ENCODE measurements around the gene RAD23A. TPM values are rescaled to one million over a fixed set of nuclear protein-coding genes. Genes with fewer than 3 reads are reported as not detected.

The RAD23A gene
- total RNA-seq, 2 experiments from 2014 or later = 90.0 to 92.7 TPM

DNA sequence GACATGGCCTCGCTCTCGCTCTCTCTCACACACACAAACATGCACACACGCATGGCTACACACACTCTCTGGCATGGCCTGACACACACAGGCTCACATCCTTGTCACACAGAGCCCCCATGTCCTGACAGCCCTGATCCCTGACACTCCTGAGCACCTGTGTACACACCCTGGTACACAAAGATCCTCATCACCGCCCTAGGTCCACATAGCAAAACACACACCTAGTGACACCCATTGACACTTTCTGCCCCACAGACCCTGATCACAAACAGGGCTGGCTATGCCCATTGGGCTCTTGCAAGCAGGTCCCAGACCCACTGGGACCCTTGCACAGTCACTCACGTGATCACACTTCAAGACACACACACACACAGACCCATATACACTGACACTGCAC, 45.6 kb downstream of the RAD23A start:
- H3K4me1 ChIP-seq (ENCODE audit: insufficient read depth, low read length) = peaks cover 10% of the 10 kb centered on the region
- H3K27me3 Mint-ChIP-seq = peaks cover 10% of the 10 kb centered on the region
- no peak overlapping the region for H3K4me3 ChIP-seq (ENCODE audit: low read length)
- ChIA-PET POLR2A (interaction anchor here (0.6 kb wide), 1 partner anchor 15 kb away, joined by 3 read pairs; no protein-coding TSS in a partner anchor), CTCF (interaction anchor here (1.1 kb wide), 1 partner anchor 13 kb away, joined by 3 read pairs; no protein-coding TSS in a partner anchor)
- TF ChIP-seq, protein P1, sequence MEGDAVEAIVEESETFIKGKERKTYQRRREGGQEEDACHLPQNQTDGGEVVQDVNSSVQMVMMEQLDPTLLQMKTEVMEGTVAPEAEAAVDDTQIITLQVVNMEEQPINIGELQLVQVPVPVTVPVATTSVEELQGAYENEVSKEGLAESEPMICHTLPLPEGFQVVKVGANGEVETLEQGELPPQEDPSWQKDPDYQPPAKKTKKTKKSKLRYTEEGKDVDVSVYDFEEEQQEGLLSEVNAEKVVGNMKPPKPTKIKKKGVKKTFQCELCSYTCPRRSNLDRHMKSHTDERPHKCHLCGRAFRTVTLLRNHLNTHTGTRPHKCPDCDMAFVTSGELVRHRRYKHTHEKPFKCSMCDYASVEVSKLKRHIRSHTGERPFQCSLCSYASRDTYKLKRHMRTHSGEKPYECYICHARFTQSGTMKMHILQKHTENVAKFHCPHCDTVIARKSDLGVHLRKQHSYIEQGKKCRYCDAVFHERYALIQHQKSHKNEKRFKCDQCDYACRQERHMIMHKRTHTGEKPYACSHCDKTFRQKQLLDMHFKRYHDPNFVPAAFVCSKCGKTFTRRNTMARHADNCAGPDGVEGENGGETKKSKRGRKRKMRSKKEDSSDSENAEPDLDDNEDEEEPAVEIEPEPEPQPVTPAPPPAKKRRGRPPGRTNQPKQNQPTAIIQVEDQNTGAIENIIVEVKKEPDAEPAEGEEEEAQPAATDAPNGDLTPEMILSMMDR (IDR thresholded peaks at IDR 0.05) = no peak
- peaks cover 0 to 2% of the 10 kb centered on the region in 2 experiments for H3K27me3 ChIP-seq (ENCODE audit: control insufficient read depth in 1 of 2, insufficient read depth in 2 of 2, low read length in 2 of 2)
- peaks cover 4% of the 10 kb centered on the region for H3K36me3 Mint-ChIP-seq (ENCODE audit: low read depth)
- H3K27ac ChIP-seq (ENCODE audit: low read depth in 1 of 2, low read length in 2 of 2) = no peak overlapping the region
- no peak for ATAC-seq (ENCODE audit: poor library complexity)
- no peaks in the 10 kb centered on the region for H3K9me3 ChIP-seq (ENCODE audit: control insufficient read depth in 1 of 2, insufficient read depth in 1 of 2, low read length in 2 of 2)
- no peaks in the 10 kb centered on the region for H3K36me3 ChIP-seq (ENCODE audit: insufficient read depth, low read length)
- DNase-seq = no peak
- H3K9me3 Mint-ChIP-seq = no peaks in the 10 kb centered on the region
- H3K27ac Mint-ChIP-seq = no peak overlapping the region
- intact Hi-C loops (cut with DNase I, micrococcal nuclease) = no loop called here
- H3K4me3 Mint-ChIP-seq = no peak overlapping the region
- H3K4me1 Mint-ChIP-seq (ENCODE audit: low read depth) = peaks cover 10% of the 10 kb centered on the region

DNA sequence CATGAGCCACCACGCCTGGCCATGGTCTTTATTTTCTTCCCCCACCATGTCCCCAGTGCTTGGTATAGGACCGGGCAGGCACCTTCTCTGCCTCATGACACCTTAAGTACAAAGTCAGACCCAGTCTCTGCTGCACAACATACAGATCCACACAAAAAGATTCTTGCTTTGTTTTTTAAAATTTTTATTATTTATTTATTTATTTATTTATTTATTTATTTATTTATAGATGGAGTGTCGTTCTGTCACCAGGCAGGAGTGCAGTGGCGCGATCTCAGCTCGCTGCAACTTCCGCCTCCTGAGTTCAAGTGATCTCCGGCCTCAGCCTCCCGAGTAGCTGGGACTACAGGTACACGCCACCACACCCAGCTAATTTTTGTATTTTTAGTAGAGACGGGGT, 47.1 kb downstream of the RAD23A start:
- intact Hi-C loops (cut with DNase I, micrococcal nuclease) = no loop called here
- H3K9me3 ChIP-seq (ENCODE audit: control insufficient read depth in 1 of 2, insufficient read depth in 1 of 2, low read length in 2 of 2) = no peaks in the 10 kb centered on the region
- H3K4me3 ChIP-seq (ENCODE audit: low read length) = no peak overlapping the region
- POLR2A ChIA-PET = no interaction called here
- TF ChIP-seq, protein P1 (IDR thresholded peaks at IDR 0.05) = no peak
- no peak for ATAC-seq (ENCODE audit: poor library complexity)
- peaks cover 10% of the 10 kb centered on the region for H3K4me1 Mint-ChIP-seq (ENCODE audit: low read depth)
- no peaks in the 10 kb centered on the region for H3K9me3 Mint-ChIP-seq
- peaks cover 0 to 2% of the 10 kb centered on the region in 2 experiments for H3K27me3 ChIP-seq (ENCODE audit: control insufficient read depth in 1 of 2, insufficient read depth in 2 of 2, low read length in 2 of 2)
- H3K36me3 ChIP-seq (ENCODE audit: insufficient read depth, low read length) = no peaks in the 10 kb centered on the region
- no peak overlapping the region for H3K27ac ChIP-seq (ENCODE audit: low read depth in 1 of 2, low read length in 2 of 2)
- CTCF ChIA-PET = interaction anchor here (0.6 to 1.3 kb wide), 2 partner anchors 68 to 202 kb away, joined by 3 read pairs; no protein-coding TSS in a partner anchor
- H3K27ac Mint-ChIP-seq = no peak overlapping the region
- H3K36me3 Mint-ChIP-seq (ENCODE audit: low read depth) = peaks cover 4% of the 10 kb centered on the region
- H3K27me3 Mint-ChIP-seq = peaks cover 6% of the 10 kb centered on the region
- H3K4me3 Mint-ChIP-seq = no peak overlapping the region
- peaks cover 15% of the 10 kb centered on the region for H3K4me1 ChIP-seq (ENCODE audit: insufficient read depth, low read length)
- DNase-seq = no peak

DNA sequence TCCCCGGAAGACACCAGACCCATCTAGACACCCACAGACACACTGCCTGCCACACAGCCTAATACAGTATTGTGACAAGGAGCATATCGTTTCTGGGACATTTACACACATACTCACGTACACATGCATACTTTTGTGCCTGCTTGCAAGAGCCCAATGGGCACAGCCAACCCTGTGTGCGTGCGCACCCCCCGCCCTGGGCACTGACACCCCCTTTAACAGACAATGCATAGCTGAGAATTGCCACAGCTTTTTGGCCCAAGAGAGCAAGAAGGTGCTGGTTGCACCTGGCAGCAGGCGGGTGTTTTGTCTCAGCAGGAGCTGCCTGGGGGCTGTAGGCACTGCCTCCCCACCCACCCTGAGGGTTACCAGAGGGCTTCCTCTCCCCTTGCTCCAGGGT, 47.9 kb downstream of the RAD23A start:
- Histone ChIP-seq H3K36me3 (ENCODE audit: insufficient read depth, low read length) (no peaks in the 10 kb centered on the region), H3K4me3 (ENCODE audit: low read length) (no peak overlapping the region), H3K4me1 (ENCODE audit: insufficient read depth, low read length) (peaks cover 15% of the 10 kb centered on the region), H3K9me3 (ENCODE audit: control insufficient read depth in 1 of 2, insufficient read depth in 1 of 2, low read length in 2 of 2) (no peaks in the 10 kb centered on the region), H3K27me3 (ENCODE audit: control insufficient read depth in 1 of 2, insufficient read depth in 2 of 2, low read length in 2 of 2) (no peaks in the 10 kb centered on the region), H3K27ac (ENCODE audit: low read depth in 1 of 2, low read length in 2 of 2) (no peak overlapping the region)
- intact Hi-C loops (cut with DNase I, micrococcal nuclease) = no loop called here
- CTCF ChIA-PET = interaction anchor here (0.6 kb wide), 1 partner anchor 201 kb away, joined by 3 read pairs; no protein-coding TSS in a partner anchor
- POLR2A ChIA-PET = no interaction called here
- H3K36me3 Mint-ChIP-seq (ENCODE audit: low read depth) = peaks cover 4% of the 10 kb centered on the region
- DNase-seq (no peak), ATAC-seq (ENCODE audit: poor library complexity) (no peak)
- peaks cover 6% of the 10 kb centered on the region for H3K27me3 Mint-ChIP-seq
- H3K9me3 Mint-ChIP-seq = no peaks in the 10 kb centered on the region
- H3K27ac Mint-ChIP-seq = no peak overlapping the region
- H3K4me1 Mint-ChIP-seq (ENCODE audit: low read depth) = peaks cover 10% of the 10 kb centered on the region
- H3K4me3 Mint-ChIP-seq = peak overlapping the region; percentile 94
- TF ChIP-seq, protein P1 (IDR thresholded peaks at IDR 0.05) = no peak

Measured in CD4-positive, alpha-beta T cell (primary cell).